22Rv1 (cell line): ENCODE measurements around the gene FBXO10.

ENCODE experiments used
- ZFX ChIP-seq: fragments of 450-650 bp; IDR thresholded peaks from 2 replicates; pipeline ENCODE4 v1.6.1; 2017; ENCODE audit warnings: antibody characterized with exemption, borderline replicate concordance
- TF ChIP-seq, protein P1 (sequence below): fragments of 450-650 bp; IDR thresholded peaks from 2 replicates; pipeline ENCODE4 v1.5.1; 2017; ENCODE audit warnings: mild to moderate bottlenecking

DNA sequence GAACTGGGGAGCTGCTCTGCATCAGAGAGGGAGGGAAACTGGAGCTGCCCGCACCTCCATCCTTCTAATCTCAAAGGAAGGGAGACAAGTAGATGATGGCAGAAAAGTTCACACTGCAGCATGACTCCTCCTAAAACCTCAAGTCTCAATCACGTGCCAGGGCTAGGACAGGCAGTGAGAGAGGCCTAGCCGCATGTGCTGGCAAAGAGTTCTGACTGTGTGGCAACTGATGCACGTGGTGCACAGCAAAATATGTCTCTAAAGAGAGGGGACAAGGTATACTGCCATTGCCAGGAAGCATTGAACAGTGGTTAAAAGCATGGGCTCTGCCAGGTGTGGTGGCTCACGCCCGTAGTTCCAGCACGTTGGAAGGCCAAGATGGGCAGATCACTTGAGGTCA is 38.1 kb downstream of the FBXO10 start:
- TF ChIP-seq, protein P1, sequence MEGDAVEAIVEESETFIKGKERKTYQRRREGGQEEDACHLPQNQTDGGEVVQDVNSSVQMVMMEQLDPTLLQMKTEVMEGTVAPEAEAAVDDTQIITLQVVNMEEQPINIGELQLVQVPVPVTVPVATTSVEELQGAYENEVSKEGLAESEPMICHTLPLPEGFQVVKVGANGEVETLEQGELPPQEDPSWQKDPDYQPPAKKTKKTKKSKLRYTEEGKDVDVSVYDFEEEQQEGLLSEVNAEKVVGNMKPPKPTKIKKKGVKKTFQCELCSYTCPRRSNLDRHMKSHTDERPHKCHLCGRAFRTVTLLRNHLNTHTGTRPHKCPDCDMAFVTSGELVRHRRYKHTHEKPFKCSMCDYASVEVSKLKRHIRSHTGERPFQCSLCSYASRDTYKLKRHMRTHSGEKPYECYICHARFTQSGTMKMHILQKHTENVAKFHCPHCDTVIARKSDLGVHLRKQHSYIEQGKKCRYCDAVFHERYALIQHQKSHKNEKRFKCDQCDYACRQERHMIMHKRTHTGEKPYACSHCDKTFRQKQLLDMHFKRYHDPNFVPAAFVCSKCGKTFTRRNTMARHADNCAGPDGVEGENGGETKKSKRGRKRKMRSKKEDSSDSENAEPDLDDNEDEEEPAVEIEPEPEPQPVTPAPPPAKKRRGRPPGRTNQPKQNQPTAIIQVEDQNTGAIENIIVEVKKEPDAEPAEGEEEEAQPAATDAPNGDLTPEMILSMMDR: no peak
- TF ChIP-seq ZFX: no peak
